ENCODE results near the gene NPPB. TPM values are rescaled to one million over a fixed set of nuclear protein-coding genes. Genes with fewer than 3 reads are reported as not detected.
A peak's percentile ranks its signal among the peaks of the same experiment; 100 is the strongest.
"Not testable (repeated sequence)": the region's sequence is repeated elsewhere in the genome, so short reads cannot be mapped to it uniquely, and the experiment has no call there.

Gene NPPB
- not detected for total RNA-seq

DNA sequence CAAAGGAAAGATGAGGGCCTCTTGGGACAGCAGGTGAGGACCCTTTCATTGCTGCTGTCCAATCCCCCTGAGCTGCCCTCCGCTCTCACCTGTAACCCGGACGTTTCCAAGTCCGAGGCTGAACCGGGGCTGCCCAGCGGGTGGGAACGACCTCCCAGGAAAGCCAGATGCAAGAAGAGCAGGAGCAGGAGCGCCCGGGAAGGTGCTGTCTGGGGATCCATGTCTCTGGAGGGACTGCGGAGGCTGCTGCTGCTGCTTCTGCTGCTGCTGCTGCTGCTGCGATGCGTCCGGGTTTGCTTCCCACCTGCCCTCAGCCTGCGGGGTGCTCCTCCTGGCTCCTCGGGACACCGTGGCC lies at the start of gene NPPB:
Gene NPPB, minus strand, starts transcription at position 333 of the 355 bp plus-strand sequence. Its CDS starts 112 bp downstream, at position 221.
- peaks cover 61% of the 10 kb centered on the region for H3K27me3 Mint-ChIP-seq
- H3K9me3 Mint-ChIP-seq, result no peaks in the 10 kb centered on the region
- H3K27ac Mint-ChIP-seq, result no peak within 1 kb of the TSS
- H3K4me1 Mint-ChIP-seq, result no peaks in the 10 kb centered on the region
- no peak within 1 kb of the TSS for H3K4me3 Mint-ChIP-seq
- no peak for DNase-seq
- CTCF ChIA-PET, result no interaction called here
- POLR2A ChIA-PET, result interaction anchor here (2.0 kb wide), 1 partner anchor 50 kb away, joined by 14 read pairs; no protein-coding TSS in a partner anchor
- no peaks in the 10 kb centered on the region for H3K36me3 Mint-ChIP-seq (ENCODE audit: low read depth)

DNA sequence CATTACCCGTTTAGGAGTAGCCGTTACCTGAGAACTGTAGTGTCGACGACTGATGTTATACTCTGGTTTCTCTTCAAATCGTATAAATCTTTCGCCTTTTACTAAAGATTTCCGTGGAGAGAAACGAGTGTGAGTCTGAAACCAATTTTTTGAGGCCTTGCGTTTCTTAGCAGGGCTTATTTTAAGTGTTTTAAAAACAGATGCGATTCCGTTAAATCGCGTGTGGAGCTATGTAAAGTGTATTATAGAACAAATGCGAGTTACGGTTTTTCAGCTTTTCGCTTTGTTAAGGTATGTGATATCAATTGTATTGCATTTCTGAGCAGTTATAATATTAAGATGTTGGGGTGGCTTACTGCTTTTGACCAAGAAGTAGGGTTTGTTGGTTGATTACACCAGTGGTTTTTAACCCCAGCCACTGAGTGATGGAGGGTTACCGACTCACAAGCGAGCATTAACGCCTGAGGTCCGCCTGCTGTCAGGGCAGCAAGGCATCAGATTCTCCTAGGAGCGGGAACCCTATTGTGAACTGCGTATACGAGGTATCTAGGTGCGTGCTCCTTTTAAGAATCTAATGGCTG lies 49.4 kb upstream of the NPPB start:
- H3K4me3 Mint-ChIP-seq, result peak overlapping the region; percentile 81
- H3K9me3 Mint-ChIP-seq, result no peaks in the 10 kb centered on the region
- ChIA-PET POLR2A (interaction anchor here (0.6 to 5.3 kb wide), 139 partner anchors 9 to 1841 kb away, joined by 3 to 296 read pairs (median 6); partner anchors contain the start of genes AGTRAP, CLCN6, DHRS3 and EXOSC10), CTCF (interaction anchor here (0.6 to 3.7 kb wide), 18 partner anchors 11 to 258 kb away, joined by 3 to 17 read pairs (median 4); partner anchors contain the start of genes CLCN6, MIIP, MTHFR and PLOD1)
- peaks cover 46% of the 10 kb centered on the region for H3K4me1 Mint-ChIP-seq
- peak; percentile 82 for DNase-seq
- peaks cover 16% of the 10 kb centered on the region for H3K27me3 Mint-ChIP-seq
- H3K27ac Mint-ChIP-seq, result peak overlapping the region; percentile 98
- peaks cover 5% of the 10 kb centered on the region for H3K36me3 Mint-ChIP-seq (ENCODE audit: low read depth)

- Mint-ChIP-seq H3K9me3 (no peaks in the 10 kb centered on the region), H3K4me1 (peaks cover 46% of the 10 kb centered on the region), H3K36me3 (ENCODE audit: low read depth) (peaks cover 5% of the 10 kb centered on the region), H3K4me3 (peak overlapping the region; percentile 81), H3K27me3 (peaks cover 16% of the 10 kb centered on the region), H3K27ac (peak overlapping the region; percentile 98)
- DNase-seq, result peak; percentile 93
- CTCF ChIA-PET, result interaction anchor here (0.6 to 3.7 kb wide), 18 partner anchors 11 to 257 kb away, joined by 3 to 17 read pairs (median 4); partner anchors contain the start of genes CLCN6, MIIP, MTHFR and PLOD1
- POLR2A ChIA-PET, result interaction anchor here (0.6 to 5.3 kb wide), 132 partner anchors 8 to 1842 kb away, joined by 3 to 296 read pairs (median 6); partner anchors contain the start of genes AGTRAP, CLCN6, DHRS3 and EXOSC10
These were observed 48.7 kb upstream of the NPPB start for GRCh38 chr1:11907275-11908094.

DNA sequence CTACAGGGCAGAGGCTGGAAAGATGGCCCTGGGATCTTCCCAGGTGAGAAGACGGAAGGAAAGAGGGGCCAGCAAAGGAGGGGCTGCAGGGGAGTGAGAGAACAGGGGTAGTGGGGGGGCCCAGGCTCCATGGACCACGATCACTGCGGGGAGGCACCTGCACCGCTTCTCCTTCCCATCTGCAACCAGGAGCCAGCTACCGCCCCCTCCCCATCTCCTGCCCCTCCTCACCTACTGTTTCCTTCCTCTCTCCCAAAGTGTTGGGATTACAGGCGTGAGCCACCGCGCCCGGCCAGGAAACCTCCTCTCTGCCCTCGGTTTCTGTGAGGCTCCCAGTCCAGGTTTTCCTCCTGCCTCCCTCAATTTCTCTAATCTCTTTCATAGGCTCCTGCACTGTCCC lies 48.1 kb upstream of the NPPB start:
- Mint-ChIP-seq H3K4me1 (peaks cover 43% of the 10 kb centered on the region), H3K4me3 (no peak overlapping the region), H3K9me3 (no peaks in the 10 kb centered on the region), H3K36me3 (ENCODE audit: low read depth) (peaks cover 5% of the 10 kb centered on the region), H3K27me3 (peaks cover 20% of the 10 kb centered on the region), H3K27ac (no peak overlapping the region)
- no peak for DNase-seq
- CTCF ChIA-PET, result no interaction called here
- POLR2A ChIA-PET, result interaction anchor here (1.8 to 4.2 kb wide), 4 partner anchors 20 to 243 kb away, joined by 10 to 223 read pairs (median 36); partner anchors contain the start of gene FBXO6

DNA sequence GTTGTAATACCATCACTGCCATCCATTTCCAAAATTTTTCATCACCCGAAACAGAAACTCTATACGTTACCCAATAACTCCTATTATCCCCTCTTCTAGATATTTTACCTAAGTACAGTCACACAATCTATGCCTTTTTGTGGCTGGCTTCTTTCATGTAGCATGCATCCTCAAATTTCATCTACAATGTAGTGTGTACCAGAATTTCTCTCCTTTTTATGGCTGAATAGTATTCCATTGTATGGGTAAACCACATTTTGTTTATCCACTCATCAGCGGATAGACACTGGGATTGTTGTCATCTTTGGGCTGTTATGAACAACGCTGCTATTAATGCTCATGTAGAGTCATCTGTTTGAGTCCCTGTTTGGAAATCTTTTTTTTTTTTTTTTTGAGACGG lies 46.2 kb upstream of the NPPB start:
- Mint-ChIP-seq H3K4me3 (no peak overlapping the region), H3K9me3 (no peaks in the 10 kb centered on the region), H3K27me3 (peaks cover 25% of the 10 kb centered on the region), H3K27ac (no peak overlapping the region), H3K4me1 (peaks cover 40% of the 10 kb centered on the region), H3K36me3 (ENCODE audit: low read depth) (peaks cover 5% of the 10 kb centered on the region)
- POLR2A ChIA-PET, result no interaction called here
- no peak for DNase-seq
- CTCF ChIA-PET, result no interaction called here

GRCh38 chr1:11904156-11904555 lies 45.4 kb upstream of the NPPB start:
- H3K36me3 Mint-ChIP-seq (ENCODE audit: low read depth); CTCF ChIA-PET; DNase-seq; H3K9me3 Mint-ChIP-seq; H3K27ac Mint-ChIP-seq; H3K4me3 Mint-ChIP-seq; POLR2A ChIA-PET: not testable (repeated sequence)
- H3K4me1 Mint-ChIP-seq, result peaks cover 33% of the 10 kb centered on the region
- peaks cover 33% of the 10 kb centered on the region for H3K27me3 Mint-ChIP-seq

DNA sequence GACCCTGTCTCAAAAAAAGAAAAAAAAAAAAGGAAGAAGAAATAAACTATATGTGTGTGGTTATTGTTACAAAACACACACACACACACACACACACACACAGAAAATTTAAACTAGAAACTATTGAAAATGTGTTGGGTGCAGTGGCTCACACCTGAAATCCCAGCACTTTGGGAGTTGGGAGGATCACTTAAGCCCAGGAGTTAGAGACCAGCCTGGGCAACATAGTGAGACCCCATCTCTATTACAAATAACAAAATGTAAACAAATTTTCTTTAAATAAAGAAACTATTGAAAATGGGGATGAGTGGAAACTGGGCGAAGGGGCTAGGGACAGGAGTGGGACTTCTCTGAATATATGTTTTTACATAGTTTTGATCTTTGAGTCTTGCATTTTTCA lies 44.5 kb upstream of the NPPB start:
- Mint-ChIP-seq H3K36me3 (ENCODE audit: low read depth) (peaks cover 5% of the 10 kb centered on the region), H3K4me3 (no peak overlapping the region), H3K4me1 (peaks cover 30% of the 10 kb centered on the region), H3K27ac (no peak overlapping the region), H3K27me3 (peaks cover 42% of the 10 kb centered on the region), H3K9me3 (no peaks in the 10 kb centered on the region)
- ChIA-PET POLR2A (no interaction called here), CTCF (no interaction called here)
- DNase-seq, result no peak

GRCh38 chr1:11901446-11901845 lies 42.7 kb upstream of the NPPB start:
- H3K9me3 Mint-ChIP-seq; H3K4me3 Mint-ChIP-seq; H3K27ac Mint-ChIP-seq; DNase-seq; H3K36me3 Mint-ChIP-seq (ENCODE audit: low read depth): not testable (repeated sequence)
- H3K27me3 Mint-ChIP-seq, result peaks cover 52% of the 10 kb centered on the region
- POLR2A ChIA-PET, result interaction anchor here (2.2 kb wide), 1 partner anchor 8 kb away, joined by 8 read pairs; no protein-coding TSS in a partner anchor
- CTCF ChIA-PET, result interaction anchor here (2.2 kb wide), 1 partner anchor 9 kb away, joined by 10 read pairs; no protein-coding TSS in a partner anchor
- peaks cover 17% of the 10 kb centered on the region for H3K4me1 Mint-ChIP-seq

- Mint-ChIP-seq H3K4me3 (no peak overlapping the region), H3K4me1 (no peaks in the 10 kb centered on the region), H3K36me3 (ENCODE audit: low read depth) (no peaks in the 10 kb centered on the region), H3K9me3 (no peaks in the 10 kb centered on the region), H3K27ac (no peak overlapping the region), H3K27me3 (peaks cover 48% of the 10 kb centered on the region)
- ChIA-PET POLR2A (interaction anchor here (1.0 to 1.8 kb wide), 3 partner anchors 9 to 11 kb away, joined by 3 to 31 read pairs (median 4); no protein-coding TSS in a partner anchor), CTCF (no interaction called here)
- no peak for DNase-seq
These were observed 40.2 kb upstream of the NPPB start for GRCh38 chr1:11898831-11899467.

DNA sequence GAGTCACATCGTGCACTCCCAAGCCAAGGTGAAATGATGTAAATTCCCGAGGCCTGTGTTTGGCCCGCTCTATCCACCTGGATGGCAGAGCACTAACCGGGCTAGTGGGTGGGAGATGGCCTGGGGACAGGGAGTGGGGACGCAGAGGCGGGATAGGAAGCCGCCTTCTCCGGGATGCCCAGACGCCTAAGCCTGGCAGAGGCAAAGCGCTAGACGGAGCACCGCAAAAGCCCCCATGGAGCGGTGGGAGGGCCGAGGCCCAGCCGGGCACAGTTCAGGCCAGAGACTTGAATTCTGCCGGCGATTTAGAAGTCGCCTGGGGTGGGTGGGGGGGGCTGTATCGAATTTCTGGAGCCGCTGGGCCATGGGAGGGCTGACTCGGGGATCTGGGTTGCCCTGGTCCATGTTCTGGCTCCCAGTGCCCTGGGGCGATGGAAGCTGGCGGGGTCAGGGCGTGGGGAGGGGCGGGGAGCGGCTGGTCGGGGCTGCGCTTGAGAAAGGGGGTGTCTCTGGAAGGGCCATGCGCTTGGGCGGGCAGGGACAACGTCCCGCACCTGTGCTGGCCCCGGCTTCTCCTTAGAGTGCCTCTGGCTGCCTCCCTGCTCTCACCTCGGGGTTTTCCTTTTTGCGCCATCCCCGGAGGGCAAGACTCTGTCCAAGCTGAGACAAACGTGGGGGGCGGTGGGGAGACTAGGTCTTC lies 39.5 kb upstream of the NPPB start:
- no peaks in the 10 kb centered on the region for H3K9me3 Mint-ChIP-seq
- ChIA-PET POLR2A (interaction anchor here (1.2 to 2.6 kb wide), 3 partner anchors 10 to 12 kb away, joined by 3 to 31 read pairs (median 23); no protein-coding TSS in a partner anchor), CTCF (no interaction called here)
- H3K36me3 Mint-ChIP-seq (ENCODE audit: low read depth), result no peaks in the 10 kb centered on the region
- H3K27me3 Mint-ChIP-seq, result peaks cover 51% of the 10 kb centered on the region
- no peak overlapping the region for H3K27ac Mint-ChIP-seq
- no peak for DNase-seq
- H3K4me1 Mint-ChIP-seq, result no peaks in the 10 kb centered on the region
- no peak overlapping the region for H3K4me3 Mint-ChIP-seq

DNA sequence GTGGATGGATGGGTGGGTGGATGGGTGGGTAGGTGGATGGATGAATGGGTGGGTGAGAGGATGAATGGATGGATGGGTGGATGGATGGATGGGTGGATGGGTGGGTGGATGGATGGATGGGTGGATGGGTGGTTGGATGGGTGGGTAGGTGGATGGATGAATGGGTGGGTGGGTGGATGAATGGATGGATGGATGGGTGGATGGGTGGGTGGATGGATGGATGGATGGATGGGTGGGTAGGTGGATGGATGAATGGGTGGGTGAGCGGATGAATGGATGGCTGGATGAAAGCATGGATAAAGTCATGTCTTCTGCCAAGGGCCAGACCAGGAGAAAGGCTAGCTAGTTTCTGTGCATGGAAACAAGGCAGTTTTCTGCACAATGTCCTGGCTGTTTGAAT lies 35.8 kb upstream of the NPPB start:
- POLR2A ChIA-PET, result interaction anchor here (1.0 kb wide), 1 partner anchor 13 kb away, joined by 6 read pairs; no protein-coding TSS in a partner anchor
- H3K36me3 Mint-ChIP-seq (ENCODE audit: low read depth); H3K9me3 Mint-ChIP-seq: not testable (repeated sequence)

DNA sequence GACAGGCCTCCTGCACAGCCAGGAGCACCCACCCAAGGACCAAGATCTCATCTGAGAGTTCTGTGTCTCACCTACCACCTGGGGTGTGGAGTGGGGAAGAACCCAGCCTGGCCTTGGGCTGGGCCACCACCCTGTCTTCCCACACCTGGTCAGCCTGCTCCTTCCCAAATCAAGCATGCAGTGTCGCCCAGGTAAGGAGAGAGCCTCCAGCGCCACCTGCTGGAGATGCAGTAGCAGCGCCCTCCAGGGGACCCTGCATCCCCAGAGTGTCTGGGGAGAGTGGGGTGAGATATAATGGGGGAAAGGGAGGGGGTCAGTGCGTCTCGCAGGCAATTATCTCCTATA lies 35.1 kb upstream of the NPPB start:
- Mint-ChIP-seq H3K4me1 (no peaks in the 10 kb centered on the region), H3K36me3 (ENCODE audit: low read depth) (no peaks in the 10 kb centered on the region), H3K27me3 (peaks cover 37% of the 10 kb centered on the region), H3K9me3 (no peaks in the 10 kb centered on the region), H3K27ac (no peak overlapping the region), H3K4me3 (no peak overlapping the region)
- DNase-seq, result peak; percentile 74
- ChIA-PET POLR2A (interaction anchor here (3.0 kb wide), 1 partner anchor 14 kb away, joined by 16 read pairs; no protein-coding TSS in a partner anchor), CTCF (interaction anchor here (3.7 kb wide), 1 partner anchor 54 kb away, joined by 20 read pairs; no protein-coding TSS in a partner anchor)

More for the DNA sequence above, 35.8 kb upstream of the NPPB start:
- H3K4me1 Mint-ChIP-seq, DNase-seq, H3K27ac Mint-ChIP-seq, H3K4me3 Mint-ChIP-seq: not testable (repeated sequence)
- peaks cover 44% of the 10 kb centered on the region for H3K27me3 Mint-ChIP-seq
- CTCF ChIA-PET, result interaction anchor here (3.7 kb wide), 1 partner anchor 55 kb away, joined by 20 read pairs; no protein-coding TSS in a partner anchor
